Thyroid gland (tissue), 4 donors: ENCODE results near the gene APP.

Experiments
- CTCF ChIP-seq, 6 experiments: fragments of 200-600 bp in 3 of 6; fragments of 450-650 bp in 3 of 6; sonication (generic) in 3 of 6; IDR thresholded peaks; one replicate each; pipeline ENCODE4 v1.5.1; 2016 to 2019; ENCODE audit warnings: antibody characterized with exemption in 6 of 6, mild to moderate bottlenecking in 2 of 6, inconsistent platforms in 1 of 6, moderate library complexity in 1 of 6
- POLR2A ChIP-seq, 2 donors: fragments of 450-650 bp; IDR thresholded peaks; one replicate each; pipeline ENCODE4 v1.6.1; 2017; ENCODE audit warnings: antibody characterized with exemption in 2 of 2, mild to moderate bottlenecking in 2 of 2, moderate library complexity in 1 of 2

- TF ChIP-seq CTCF (IDR thresholded peaks at IDR 0.05) (no peak), POLR2A (IDR thresholded peaks at IDR 0.05) (no peak)
Measured at GRCh38 chr21:26112127-26112742, 58.3 kb downstream of the APP start.
